ENCODE measurements around the gene SLC32A1.

Gene SLC32A1

GRCh38 chr20:38703526-38703925, 20.8 kb upstream of the SLC32A1 start:
- Histone ChIP-seq H3K4me3 (ENCODE audit: low read length) (no peak overlapping the region), H3K4me2 (ENCODE audit: low read length) (no peak overlapping the region), H3K36me3 (ENCODE audit: insufficient read depth, low read length) (no peaks in the 10 kb centered on the region), H3K9me3 (replicated peaks; ENCODE audit: low read length) (no peaks in the 10 kb centered on the region), H3K4me1 (ENCODE audit: control insufficient read depth, insufficient read depth, low read length) (no peaks in the 10 kb centered on the region), H3K27me3 (ENCODE audit: control insufficient read depth, insufficient read depth, low read length) (peaks cover 54% of the 10 kb centered on the region), H3K9ac (ENCODE audit: low read depth, low read length) (no peak overlapping the region)

- Histone ChIP-seq H3K4me1 (ENCODE audit: control insufficient read depth, insufficient read depth, low read length) (no peaks in the 10 kb centered on the region), H3K36me3 (ENCODE audit: insufficient read depth, low read length) (no peaks in the 10 kb centered on the region), H3K4me3 (ENCODE audit: low read length) (no peak overlapping the region), H3K27me3 (ENCODE audit: control insufficient read depth, insufficient read depth, low read length) (peaks cover 54% of the 10 kb centered on the region), H3K4me2 (ENCODE audit: low read length) (no peak overlapping the region), H3K9me3 (replicated peaks; ENCODE audit: low read length) (no peaks in the 10 kb centered on the region), H3K9ac (ENCODE audit: low read depth, low read length) (no peak overlapping the region)
These were observed 20.1 kb upstream of the SLC32A1 start for GRCh38 chr20:38704136-38704535.

- H3K36me3 ChIP-seq (ENCODE audit: insufficient read depth, low read length): no peaks in the 10 kb centered on the region
- H3K9me3 ChIP-seq (replicated peaks; ENCODE audit: low read length): no peaks in the 10 kb centered on the region
- H3K4me1 ChIP-seq (ENCODE audit: control insufficient read depth, insufficient read depth, low read length): no peaks in the 10 kb centered on the region
These were observed 17.8 kb upstream of the SLC32A1 start for GRCh38 chr20:38706509-38706908.

GRCh38 chr20:38714308-38714707, 10.0 kb upstream of the SLC32A1 start:
- H3K4me3 ChIP-seq (ENCODE audit: low read length): no peak overlapping the region
- no peak overlapping the region for H3K9ac ChIP-seq (ENCODE audit: low read depth, low read length)
- H3K4me2 ChIP-seq (ENCODE audit: low read length): no peak overlapping the region
- H3K9me3 ChIP-seq (replicated peaks; ENCODE audit: low read length): no peaks in the 10 kb centered on the region
- no peaks in the 10 kb centered on the region for H3K4me1 ChIP-seq (ENCODE audit: control insufficient read depth, insufficient read depth, low read length)
- no peaks in the 10 kb centered on the region for H3K36me3 ChIP-seq (ENCODE audit: insufficient read depth, low read length)
- H3K27me3 ChIP-seq (ENCODE audit: control insufficient read depth, insufficient read depth, low read length): peaks cover 54% of the 10 kb centered on the region

More at GRCh38 chr20:38706509-38706908, 17.8 kb upstream of the SLC32A1 start:
- no peak overlapping the region for H3K9ac ChIP-seq (ENCODE audit: low read depth, low read length)
- H3K27me3 ChIP-seq (ENCODE audit: control insufficient read depth, insufficient read depth, low read length): peaks cover 39% of the 10 kb centered on the region
- no peak overlapping the region for H3K4me3 ChIP-seq (ENCODE audit: low read length)
- no peak overlapping the region for H3K4me2 ChIP-seq (ENCODE audit: low read length)

- H3K9ac ChIP-seq (ENCODE audit: low read depth, low read length): no peak overlapping the region
- no peak overlapping the region for H3K4me3 ChIP-seq (ENCODE audit: low read length)
- H3K4me1 ChIP-seq (ENCODE audit: control insufficient read depth, insufficient read depth, low read length): no peaks in the 10 kb centered on the region
- no peak overlapping the region for H3K4me2 ChIP-seq (ENCODE audit: low read length)
- H3K27me3 ChIP-seq (ENCODE audit: control insufficient read depth, insufficient read depth, low read length): peaks cover 67% of the 10 kb centered on the region
- no peaks in the 10 kb centered on the region for H3K9me3 ChIP-seq (replicated peaks; ENCODE audit: low read length)
- H3K36me3 ChIP-seq (ENCODE audit: insufficient read depth, low read length): no peaks in the 10 kb centered on the region
These were observed 8.6 kb upstream of the SLC32A1 start for GRCh38 chr20:38715646-38716045.

- Histone ChIP-seq H3K4me1 (ENCODE audit: control insufficient read depth, insufficient read depth, low read length) (no peaks in the 10 kb centered on the region), H3K4me2 (ENCODE audit: low read length) (no peak overlapping the region), H3K36me3 (ENCODE audit: insufficient read depth, low read length) (no peaks in the 10 kb centered on the region), H3K4me3 (ENCODE audit: low read length) (no peak overlapping the region), H3K9me3 (replicated peaks; ENCODE audit: low read length) (no peaks in the 10 kb centered on the region), H3K27me3 (ENCODE audit: control insufficient read depth, insufficient read depth, low read length) (peaks cover 96% of the 10 kb centered on the region), H3K9ac (ENCODE audit: low read depth, low read length) (no peak overlapping the region)
These were observed 1.6 kb upstream of the SLC32A1 start for GRCh38 chr20:38722683-38723016.

GRCh38 chr20:38723017-38723847, 1.1 kb upstream of the SLC32A1 start:
- H3K27me3 ChIP-seq (ENCODE audit: control insufficient read depth, insufficient read depth, low read length): peaks cover 96% of the 10 kb centered on the region
- H3K4me2 ChIP-seq (ENCODE audit: low read length): no peak overlapping the region
- H3K9me3 ChIP-seq (replicated peaks; ENCODE audit: low read length): no peaks in the 10 kb centered on the region
- no peaks in the 10 kb centered on the region for H3K4me1 ChIP-seq (ENCODE audit: control insufficient read depth, insufficient read depth, low read length)
- no peak overlapping the region for H3K4me3 ChIP-seq (ENCODE audit: low read length)
- H3K36me3 ChIP-seq (ENCODE audit: insufficient read depth, low read length): no peaks in the 10 kb centered on the region
- no peak overlapping the region for H3K9ac ChIP-seq (ENCODE audit: low read depth, low read length)

- Histone ChIP-seq H3K4me2 (ENCODE audit: low read length) (no peak overlapping the region), H3K27me3 (ENCODE audit: control insufficient read depth, insufficient read depth, low read length) (peaks cover 95% of the 10 kb centered on the region), H3K4me3 (ENCODE audit: low read length) (no peak overlapping the region), H3K9ac (ENCODE audit: low read depth, low read length) (no peak overlapping the region), H3K9me3 (replicated peaks; ENCODE audit: low read length) (no peaks in the 10 kb centered on the region), H3K4me1 (ENCODE audit: control insufficient read depth, insufficient read depth, low read length) (no peaks in the 10 kb centered on the region), H3K36me3 (ENCODE audit: insufficient read depth, low read length) (no peaks in the 10 kb centered on the region)
These were observed 401 bp downstream of the SLC32A1 start for GRCh38 chr20:38724626-38725147.

- Histone ChIP-seq H3K9me3 (replicated peaks; ENCODE audit: low read length) (no peaks in the 10 kb centered on the region), H3K4me3 (ENCODE audit: low read length) (no peak overlapping the region), H3K4me1 (ENCODE audit: control insufficient read depth, insufficient read depth, low read length) (no peaks in the 10 kb centered on the region), H3K9ac (ENCODE audit: low read depth, low read length) (no peak overlapping the region), H3K36me3 (ENCODE audit: insufficient read depth, low read length) (no peaks in the 10 kb centered on the region), H3K27me3 (ENCODE audit: control insufficient read depth, insufficient read depth, low read length) (peaks cover 95% of the 10 kb centered on the region), H3K4me2 (ENCODE audit: low read length) (no peak overlapping the region)
These were observed 1.0 kb downstream of the SLC32A1 start for GRCh38 chr20:38725148-38725901.

- no peak overlapping the region for H3K9ac ChIP-seq (ENCODE audit: low read depth, low read length)
- H3K4me2 ChIP-seq (ENCODE audit: low read length): no peak overlapping the region
- H3K4me3 ChIP-seq (ENCODE audit: low read length): no peak overlapping the region
- H3K9me3 ChIP-seq (replicated peaks; ENCODE audit: low read length): no peaks in the 10 kb centered on the region
- peaks cover 3% of the 10 kb centered on the region for H3K4me1 ChIP-seq (ENCODE audit: control insufficient read depth, insufficient read depth, low read length)
- no peaks in the 10 kb centered on the region for H3K36me3 ChIP-seq (ENCODE audit: insufficient read depth, low read length)
- peaks cover 95% of the 10 kb centered on the region for H3K27me3 ChIP-seq (ENCODE audit: control insufficient read depth, insufficient read depth, low read length)
These were observed 1.9 kb downstream of the SLC32A1 start for GRCh38 chr20:38725931-38726803.

All from skeletal muscle satellite cell (primary cell).